Testis (tissue), 3 donors: ENCODE results near the gene KLK13. TPM values are rescaled to one million over a fixed set of nuclear protein-coding genes. Genes with fewer than 3 reads are reported as not detected.
A peak's percentile ranks its signal among the peaks of the same experiment; 100 is the strongest.

Experiments
- DNase-seq: peaks from one replicate; pipeline ENCODE4 v3.0.0-alpha.2; 2019
- H3K27ac ChIP-seq, 2 donors: fragments of 200-600 bp; sonication (generic); one replicate each; pipeline ENCODE4 v1.5.1; 2019
- H3K27me3 ChIP-seq: fragments of 200-600 bp; sonication (generic); one replicate; pipeline ENCODE4 v1.5.1; 2019
- H3K36me3 ChIP-seq: fragments of 200-600 bp; sonication (generic); one replicate; pipeline ENCODE4 v1.5.1; 2017; ENCODE audit warnings: low read depth; ENCODE audit errors: missing control alignments
- H3K4me1 ChIP-seq: fragments of 200-600 bp; sonication (generic); one replicate; pipeline ENCODE4 v1.5.1; 2019
- H3K4me3 ChIP-seq, 2 donors: fragments of 200-600 bp; sonication (generic); one replicate each; pipeline ENCODE4 v1.5.1; 2017 to 2019
- H3K9me3 ChIP-seq: fragments of 200-600 bp; sonication (generic); one replicate; pipeline ENCODE4 v1.5.1; 2017
- POLR2A ChIP-seq: fragments of 450-650 bp; IDR thresholded peaks from one replicate; pipeline ENCODE4 v1.6.1; 2017; ENCODE audit warnings: antibody characterized with exemption, mild to moderate bottlenecking, moderate library complexity
- WGBS, 2 donors: methylation state at CpG; one replicate each; pipeline ENCODE4 v1.1.5; 2018; 5-methylcytosine and 5-hydroxymethylcytosine counted together
- intact Hi-C: fragments of 100-400 bp; cut with DNase I; formaldehyde crosslinking; loops from one replicate; pipeline ENCODE4 v1.15.1; 2023; ENCODE audit warnings: low total_unique reads
- polyA plus RNA-seq: library from polyadenylated mRNA; stranded (reverse); fragments of 350-450 nt; fragmentation: Illumina TruSeq; extraction: RNeasy Lipid Tissue Mini Kit (QIAGEN cat#74804); gene quantifications from one replicate; pipeline ENCODE4 v1.2.3, GENCODE V29; 2014; ENCODE audit warnings: low read depth, low replicate concordance; ENCODE audit not compliant: insufficient read depth
- total RNA-seq, 2 donors: library from RNA; depleted of rRNA; stranded (reverse); fragments of >200 nt; gene quantifications; one replicate each; pipeline ENCODE4 v1.2.3, GENCODE V29; 2016
- TF ChIP-seq, protein P1 (sequence below), 3 experiments: fragments of 450-650 bp in 2 of 3; fragments of 200-600 bp in 1 of 3; sonication (generic) in 1 of 3; IDR thresholded peaks; one replicate each; pipeline ENCODE4 v1.5.1; 2016 to 2019; ENCODE audit warnings: antibody characterized with exemption in 3 of 3, mild to moderate bottlenecking in 2 of 3, moderate library complexity in 1 of 3

The KLK13 gene
- total and polyA plus RNA-seq, 3 donors from 2014 or later: 3.7 to 13.0 (median 7.8) TPM

DNA sequence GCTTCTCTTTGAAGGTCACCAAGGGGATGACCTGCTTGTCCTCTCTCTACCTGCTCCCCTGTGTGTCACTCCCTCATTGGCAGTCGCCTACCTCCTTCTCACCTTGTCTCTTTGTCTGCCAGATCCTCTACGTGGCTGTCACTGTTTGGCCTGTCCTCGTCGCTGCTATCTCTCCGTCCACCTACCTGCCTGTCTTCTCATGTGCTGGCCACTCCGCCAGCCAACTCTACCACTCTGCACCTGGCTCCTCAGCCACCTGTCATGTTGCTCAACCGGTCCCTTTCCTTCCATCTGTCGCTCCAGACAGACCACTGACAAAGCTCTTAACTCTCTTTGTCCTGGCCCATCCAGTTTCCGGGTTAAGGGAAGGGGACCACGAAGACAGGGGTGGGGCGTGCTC lies 30.2 kb downstream of the KLK13 start, which contains the start of gene KLK12:
Gene KLK12 (minus strand): TSS at position 299 of the 400 bp plus-strand sequence. CDS start 381 bp downstream, outside the sequence.
- intact Hi-C loops: no loop called here
- TF ChIP-seq, protein P1, sequence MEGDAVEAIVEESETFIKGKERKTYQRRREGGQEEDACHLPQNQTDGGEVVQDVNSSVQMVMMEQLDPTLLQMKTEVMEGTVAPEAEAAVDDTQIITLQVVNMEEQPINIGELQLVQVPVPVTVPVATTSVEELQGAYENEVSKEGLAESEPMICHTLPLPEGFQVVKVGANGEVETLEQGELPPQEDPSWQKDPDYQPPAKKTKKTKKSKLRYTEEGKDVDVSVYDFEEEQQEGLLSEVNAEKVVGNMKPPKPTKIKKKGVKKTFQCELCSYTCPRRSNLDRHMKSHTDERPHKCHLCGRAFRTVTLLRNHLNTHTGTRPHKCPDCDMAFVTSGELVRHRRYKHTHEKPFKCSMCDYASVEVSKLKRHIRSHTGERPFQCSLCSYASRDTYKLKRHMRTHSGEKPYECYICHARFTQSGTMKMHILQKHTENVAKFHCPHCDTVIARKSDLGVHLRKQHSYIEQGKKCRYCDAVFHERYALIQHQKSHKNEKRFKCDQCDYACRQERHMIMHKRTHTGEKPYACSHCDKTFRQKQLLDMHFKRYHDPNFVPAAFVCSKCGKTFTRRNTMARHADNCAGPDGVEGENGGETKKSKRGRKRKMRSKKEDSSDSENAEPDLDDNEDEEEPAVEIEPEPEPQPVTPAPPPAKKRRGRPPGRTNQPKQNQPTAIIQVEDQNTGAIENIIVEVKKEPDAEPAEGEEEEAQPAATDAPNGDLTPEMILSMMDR (IDR thresholded peaks at IDR 0.05): no peak
- TF ChIP-seq POLR2A: no peak
- Histone ChIP-seq H3K4me3 (no peak within 1 kb of the TSS), H3K4me1 (no peaks in the 10 kb centered on the region), H3K27ac (no peak within 1 kb of the TSS), H3K36me3 (no peaks in the 10 kb centered on the region), H3K9me3 (no peaks in the 10 kb centered on the region), H3K27me3 (no peaks in the 10 kb centered on the region)
- DNase-seq: no peak
- WGBS, 2 donors: 63% methylated on average over 11 of the region's 11 CpGs

DNA sequence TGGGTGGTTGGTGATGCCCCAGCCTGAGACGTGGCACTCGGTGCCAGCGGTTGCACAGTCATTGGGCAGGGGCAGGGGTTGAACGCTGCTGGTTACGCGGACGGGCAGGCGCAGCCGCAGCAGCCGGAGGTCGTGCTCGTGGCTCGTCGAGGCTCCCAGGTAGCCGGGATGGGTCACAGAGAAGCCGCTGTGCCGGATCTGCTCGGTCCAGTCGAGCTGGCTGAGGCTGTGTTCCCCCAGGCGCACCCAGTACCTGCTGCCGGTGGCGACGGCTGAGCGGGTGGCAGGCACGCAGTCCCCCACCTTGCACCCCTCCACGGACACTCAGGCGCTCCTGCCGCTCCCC lies 33.0 kb downstream of the KLK13 start:
- H3K27me3 ChIP-seq: no peaks in the 10 kb centered on the region
- no peak for DNase-seq
- WGBS, 2 donors: 88% methylated on average over 17 to 25 of the region's 28 CpGs
- peaks cover 10% of the 10 kb centered on the region for H3K4me1 ChIP-seq
- TF ChIP-seq, protein P1 (IDR thresholded peaks at IDR 0.05): no peak
- TF ChIP-seq POLR2A: no peak
- intact Hi-C loops: no loop called here
- no peaks in the 10 kb centered on the region for H3K36me3 ChIP-seq
- no peak overlapping the region for H3K27ac ChIP-seq
- no peaks in the 10 kb centered on the region for H3K9me3 ChIP-seq
- H3K4me3 ChIP-seq: no peak overlapping the region

DNA sequence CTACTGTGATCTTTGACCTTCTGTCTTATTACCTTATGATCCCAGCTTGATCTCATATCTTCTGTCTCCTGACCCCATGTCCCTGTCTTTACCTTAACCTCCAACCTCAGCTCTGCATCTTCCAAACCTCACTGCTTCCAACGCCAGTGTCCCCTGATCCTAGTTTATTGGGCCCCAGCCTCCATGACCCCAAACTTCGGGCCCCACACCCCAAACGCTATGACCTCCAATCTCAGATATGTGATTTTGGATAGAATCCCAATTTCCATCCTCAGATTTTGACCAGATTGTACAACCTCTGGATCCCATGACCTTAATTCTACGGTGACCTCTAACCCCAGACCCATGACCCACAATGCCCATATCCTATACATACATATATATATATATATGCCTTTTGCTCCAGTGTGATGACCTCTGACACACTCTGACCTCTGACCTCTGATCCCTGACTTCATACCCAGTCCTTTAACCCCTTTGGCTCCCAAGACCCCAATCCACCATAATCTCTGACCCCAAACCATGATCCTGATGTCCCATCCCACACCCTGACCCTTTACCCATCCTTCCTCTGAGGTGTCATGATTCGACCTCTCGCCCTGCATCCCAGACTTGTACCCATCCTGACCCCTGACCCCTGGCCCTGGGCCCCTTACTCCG lies 33.5 kb downstream of the KLK13 start:
- H3K9me3 ChIP-seq: no peaks in the 10 kb centered on the region
- no peak overlapping the region for H3K4me3 ChIP-seq
- no peaks in the 10 kb centered on the region for H3K27me3 ChIP-seq
- 83 to 93% methylated on average over 7 of the region's 7 CpGs for WGBS, 2 donors
- DNase-seq: no peak
- H3K27ac ChIP-seq: no peak overlapping the region
- H3K4me1 ChIP-seq: peaks cover 15% of the 10 kb centered on the region
- TF ChIP-seq, protein P1 (IDR thresholded peaks at IDR 0.05): no peak
- no peak for TF ChIP-seq POLR2A
- intact Hi-C loops: no loop called here
- H3K36me3 ChIP-seq: no peaks in the 10 kb centered on the region

DNA sequence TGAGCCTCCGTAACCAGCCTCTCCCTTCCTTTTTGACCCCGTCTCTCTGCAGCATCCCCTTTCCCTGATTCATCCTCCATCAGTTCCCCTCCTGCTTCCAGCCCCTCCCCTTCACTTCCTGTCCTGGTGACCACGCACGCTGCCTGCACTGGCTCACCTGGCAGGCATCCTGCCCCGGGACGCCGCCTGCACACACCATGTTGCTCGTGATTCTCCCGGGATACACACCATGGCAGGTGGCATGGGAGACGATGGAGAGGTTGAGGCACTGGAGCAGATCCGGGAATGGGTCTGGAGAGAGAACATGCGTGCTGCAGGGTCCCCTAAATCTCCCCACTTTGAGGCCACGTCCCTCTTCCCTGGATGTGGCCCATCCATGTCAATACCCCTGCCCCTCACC lies 34.3 kb downstream of the KLK13 start:
- no peak for DNase-seq
- Histone ChIP-seq H3K27me3 (no peaks in the 10 kb centered on the region), H3K27ac (no peak overlapping the region), H3K9me3 (no peaks in the 10 kb centered on the region), H3K4me1 (peaks cover 22% of the 10 kb centered on the region), H3K4me3 (no peak overlapping the region), H3K36me3 (no peaks in the 10 kb centered on the region)
- no peak for TF ChIP-seq POLR2A
- TF ChIP-seq, protein P1 (IDR thresholded peaks at IDR 0.05): no peak
- intact Hi-C loops: no loop called here
- WGBS, 2 donors: 63 to 70% methylated on average over 13 of the region's 13 CpGs

DNA sequence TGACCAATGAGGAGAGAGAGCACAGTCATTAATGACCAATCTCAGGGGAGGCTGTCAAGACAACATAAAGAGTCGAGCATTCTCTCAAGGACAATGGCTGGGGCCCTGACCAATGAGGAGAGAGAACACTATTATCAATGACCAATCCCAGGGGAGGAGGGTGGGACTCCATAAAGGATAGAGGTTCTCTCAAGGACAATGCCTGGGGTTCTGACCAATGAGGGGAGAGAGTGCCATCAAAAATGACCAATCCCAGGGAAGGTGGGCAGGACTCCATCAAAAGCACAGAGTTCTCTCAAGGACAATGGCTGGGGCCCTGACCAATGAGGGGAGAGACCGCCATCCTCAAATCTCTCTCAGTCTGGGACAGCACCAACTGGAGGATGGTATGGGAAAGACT lies 35.2 kb downstream of the KLK13 start:
- TF ChIP-seq, protein P1 (IDR thresholded peaks at IDR 0.05): no peak
- no peak for TF ChIP-seq POLR2A
- WGBS, 2 donors: 31 to 59% methylated on average over 2 of the region's 2 CpGs
- Histone ChIP-seq H3K27me3 (no peaks in the 10 kb centered on the region), H3K4me1 (peaks cover 26% of the 10 kb centered on the region), H3K27ac (no peak overlapping the region), H3K9me3 (no peaks in the 10 kb centered on the region), H3K4me3 (no peak overlapping the region), H3K36me3 (no peaks in the 10 kb centered on the region)
- intact Hi-C loops: loop anchor here (10.0 kb wide), 1 partner anchor 55 kb away; the partner anchor contains the start of gene KLK14
- DNase-seq: peak; percentile 76
